NT2/D1 (cell line): ENCODE data around the gene RCAN2.

ENCODE experiments used
- SUZ12 ChIP-seq: IDR thresholded peaks from 2 replicates; pipeline ENCODE4 v1.6.1; 2011; ENCODE audit not compliant: insufficient read length, insufficient read depth; ENCODE audit errors: extremely low read depth
- YY1 ChIP-seq: IDR thresholded peaks from 2 replicates; pipeline ENCODE4 v1.6.1; 2011; ENCODE audit not compliant: insufficient read length, insufficient read depth

- TF ChIP-seq SUZ12 (no peak), YY1 (no peak)
These were observed 220.1 kb downstream of the RCAN2 start for GRCh38 chr6:46271107-46271506.
